GM23248 (cell line): Measurements from ENCODE around the gene EPRS1. TPM values are rescaled to one million over a fixed set of nuclear protein-coding genes. Genes with fewer than 3 reads are reported as not detected.

Source experiments
- DNase-seq: peaks from one replicate; pipeline ENCODE4 v3.0.0-alpha.2; 2015
- H2AFZ ChIP-seq: fragments of 200-600 bp; sonication (generic); 2 replicates; pipeline ENCODE4 v1.6.1; 2016; ENCODE audit warnings: antibody characterized with exemption
- H3F3A ChIP-seq: fragments of 200-600 bp; sonication (generic); 2 replicates; pipeline ENCODE4 v1.6.1; 2016; ENCODE audit warnings: mild to moderate bottlenecking, antibody characterized with exemption, mixed run types; ENCODE audit not compliant: insufficient read depth
- H3K27ac ChIP-seq: fragments of 200-600 bp; sonication (generic); 2 replicates; pipeline ENCODE4 v1.5.1; 2016; ENCODE audit warnings: mild to moderate bottlenecking
- H3K27me3 ChIP-seq: fragments of 200-600 bp; sonication (generic); replicated peaks from 2 replicates; pipeline ENCODE4 v1.6.1; 2016; ENCODE audit warnings: mild to moderate bottlenecking; ENCODE audit not compliant: insufficient read depth
- H3K36me3 ChIP-seq: fragments of 200-600 bp; sonication (generic); 2 replicates; pipeline ENCODE4 v1.6.1; 2016; ENCODE audit warnings: low read depth, mild to moderate bottlenecking
- H3K4me1 ChIP-seq: fragments of 200-600 bp; sonication (generic); 2 replicates; pipeline ENCODE4 v1.6.1; 2016; ENCODE audit warnings: mild to moderate bottlenecking; ENCODE audit not compliant: insufficient read depth
- H3K4me2 ChIP-seq: fragments of 200-600 bp; sonication (generic); one replicate; pipeline ENCODE4 v1.6.1; 2016; ENCODE audit warnings: mild to moderate bottlenecking; ENCODE audit not compliant: unreplicated experiment
- H3K4me3 ChIP-seq: fragments of 200-600 bp; sonication (generic); 2 replicates; pipeline ENCODE4 v1.5.1; 2016; ENCODE audit warnings: mild to moderate bottlenecking
- H3K79me2 ChIP-seq: fragments of 200-600 bp; sonication (generic); 2 replicates; pipeline ENCODE4 v1.6.1; 2016; ENCODE audit warnings: mild to moderate bottlenecking; ENCODE audit not compliant: insufficient read depth
- H3K9ac ChIP-seq: fragments of 200-600 bp; sonication (generic); 2 replicates; pipeline ENCODE4 v1.6.1; 2016; ENCODE audit warnings: mild to moderate bottlenecking
- H3K9me2 ChIP-seq: fragments of 200-600 bp; sonication (generic); 2 replicates; pipeline ENCODE4 v1.6.1; 2016; ENCODE audit warnings: mixed run types, mild to moderate bottlenecking, moderate library complexity; ENCODE audit not compliant: insufficient read depth
- H3K9me3 ChIP-seq: fragments of 200-600 bp; sonication (generic); one replicate; pipeline ENCODE4 v1.6.1; 2017; ENCODE audit warnings: low read depth
- H4K20me1 ChIP-seq: fragments of 200-600 bp; sonication (generic); 2 replicates; pipeline ENCODE4 v1.6.0; 2016; ENCODE audit not compliant: insufficient read depth
- EZH2 ChIP-seq: fragments of 200-600 bp; sonication (generic); IDR thresholded peaks from 2 replicates; pipeline ENCODE4 v1.6.1; 2018; ENCODE audit warnings: antibody characterized with exemption, mild to moderate bottlenecking; ENCODE audit not compliant: insufficient read depth, poor library complexity, severe bottlenecking
- EZH2phosphoT487 ChIP-seq: fragments of 200-600 bp; sonication (generic); IDR thresholded peaks from 2 replicates; pipeline ENCODE4 v1.6.1; 2018; ENCODE audit warnings: antibody characterized with exemption, moderate library complexity, mild to moderate bottlenecking, low read depth; ENCODE audit not compliant: insufficient read depth
- WGBS, 2 experiments: methylation state at CpG; one replicate each; pipeline ENCODE4 v1.1.6; 2015 to 2017; ENCODE audit warnings: low lambda C conversion rate in 2 of 2, low coverage in 1 of 2; ENCODE audit errors: missing lambda C conversion rate in 2 of 2; 5-methylcytosine and 5-hydroxymethylcytosine counted together
- in situ Hi-C: fragments of 300-500 bp; cut with MboI; formaldehyde crosslinking; loops from 2 replicates; pipeline ENCODE4 v1.15.0; 2020
- polyA plus RNA-seq: library from polyadenylated mRNA; unstranded; fragments of >200 nt; fragmentation: Nextera tagmentation; extraction: Ambion mirVana; gene quantifications from 2 replicates; pipeline ENCODE4 v1.2.1, GENCODE V29; 2016
- total RNA-seq: library from RNA; depleted of rRNA; stranded (reverse); fragments of >200 nt; shearing (Covaris generic); gene quantifications from 2 replicates; pipeline ENCODE4 v1.2.3, GENCODE V29; 2014

EPRS1 gene
- total and polyA plus RNA-seq, 2 experiments from 2014 or later = 151 to 167 TPM

GRCh38 chr1:220060876-220061275, 14.6 kb upstream of the EPRS1 start:
- no peak overlapping the region for H3K9ac ChIP-seq
- no peak overlapping the region for H3K4me2 ChIP-seq
- no peaks in the 10 kb centered on the region for H3F3A ChIP-seq
- H2AFZ ChIP-seq = no peak overlapping the region
- peaks cover 26% of the 10 kb centered on the region for H3K36me3 ChIP-seq
- in situ Hi-C loops = no loop called here
- no peaks in the 10 kb centered on the region for H3K79me2 ChIP-seq
- H3K9me3 ChIP-seq = no peaks in the 10 kb centered on the region
- no peaks in the 10 kb centered on the region for H3K9me2 ChIP-seq
- no peak overlapping the region for H3K4me3 ChIP-seq
- TF ChIP-seq EZH2 (no peak), EZH2phosphoT487 (no peak)
- DNase-seq = no peak
- WGBS, 2 experiments = 98 to 99% methylated on average over 3 of the region's 3 CpGs
- no peaks in the 10 kb centered on the region for H3K27me3 ChIP-seq
- no peak overlapping the region for H3K27ac ChIP-seq
- no peaks in the 10 kb centered on the region for H3K4me1 ChIP-seq
- H4K20me1 ChIP-seq = no peaks in the 10 kb centered on the region

GRCh38 chr1:220056374-220056773, 10.1 kb upstream of the EPRS1 start:
- H3K4me2 ChIP-seq = no peak overlapping the region
- peaks cover 13% of the 10 kb centered on the region for H3K36me3 ChIP-seq
- no peaks in the 10 kb centered on the region for H3K9me3 ChIP-seq
- no peaks in the 10 kb centered on the region for H3K79me2 ChIP-seq
- no peaks in the 10 kb centered on the region for H3K4me1 ChIP-seq
- H3K9me2 ChIP-seq = no peaks in the 10 kb centered on the region
- TF ChIP-seq EZH2 = no peak
- TF ChIP-seq EZH2phosphoT487 = no peak
- H3K9ac ChIP-seq = no peak overlapping the region
- no peaks in the 10 kb centered on the region for H3F3A ChIP-seq
- in situ Hi-C loops = no loop called here
- no peaks in the 10 kb centered on the region for H4K20me1 ChIP-seq
- whole genome bisulfite sequencing, 2 experiments = 90 to 93% methylated on average over 1 of the region's 1 CpG
- no peak overlapping the region for H3K4me3 ChIP-seq
- no peak overlapping the region for H2AFZ ChIP-seq
- no peak overlapping the region for H3K27ac ChIP-seq
- H3K27me3 ChIP-seq = no peaks in the 10 kb centered on the region
- no peak for DNase-seq

GRCh38 chr1:220045356-220046051, 801 bp downstream of the EPRS1 start:
- DNase-seq = no peak
- H3K79me2 ChIP-seq = peaks cover 68% of the 10 kb centered on the region

GRCh38 chr1:220044678-220045355, 1.5 kb downstream of the EPRS1 start:
- H2AFZ ChIP-seq = no peak overlapping the region
- 95 to 96% methylated on average over 4 of the region's 4 CpGs for WGBS, 2 experiments
- peaks cover 6% of the 10 kb centered on the region; the same call in 1 of the 2 replicates for H3K36me3 ChIP-seq
- no peaks in the 10 kb centered on the region for H3K27me3 ChIP-seq
- peak overlapping the region; percentile 93 for H3K9ac ChIP-seq
- DNase-seq = peak; percentile 18
- peak overlapping the region; percentile 76 for H3K4me2 ChIP-seq
- peaks cover 75% of the 10 kb centered on the region for H3K79me2 ChIP-seq
- in situ Hi-C loops = no loop called here
- peaks cover 14% of the 10 kb centered on the region for H3K4me1 ChIP-seq
- H3K9me3 ChIP-seq = no peaks in the 10 kb centered on the region
- H4K20me1 ChIP-seq = peaks cover 6% of the 10 kb centered on the region
- no peaks in the 10 kb centered on the region for H3K9me2 ChIP-seq
- H3K4me3 ChIP-seq = peak overlapping the region; percentile 92
- H3K27ac ChIP-seq = 0 out of 2 replicates have a peak overlapping the region, but pooled peaks have one; percentile 83
- TF ChIP-seq EZH2phosphoT487 (no peak), EZH2 (no peak)
- peaks cover 5% of the 10 kb centered on the region; the same call in 1 of the 2 replicates for H3F3A ChIP-seq

More at GRCh38 chr1:220045356-220046051, 801 bp downstream of the EPRS1 start:
- H3K36me3 ChIP-seq = no peaks in the 10 kb centered on the region; the same call in 1 of the 2 replicates
- H3K4me3 ChIP-seq = peak overlapping the region; percentile 92
- H4K20me1 ChIP-seq = peaks cover 6% of the 10 kb centered on the region
- H3K4me2 ChIP-seq = peak overlapping the region; percentile 76
- peak overlapping the region; percentile 97 for H2AFZ ChIP-seq
- in situ Hi-C loops = no loop called here
- no peaks in the 10 kb centered on the region for H3K9me2 ChIP-seq
- WGBS, 2 experiments = 20 to 22% methylated on average over 17 of the region's 17 CpGs
- no peaks in the 10 kb centered on the region for H3K9me3 ChIP-seq
- no peaks in the 10 kb centered on the region for H3F3A ChIP-seq
- H3K27me3 ChIP-seq = no peaks in the 10 kb centered on the region
- peak overlapping the region; percentile 93 for H3K9ac ChIP-seq
- H3K4me1 ChIP-seq = peaks cover 14% of the 10 kb centered on the region
- TF ChIP-seq EZH2 (no peak), EZH2phosphoT487 (no peak)
- H3K27ac ChIP-seq = peak overlapping the region; percentile 83
